ENCODE data around the gene TRIM40. TPM values are rescaled to one million over a fixed set of nuclear protein-coding genes. Genes with fewer than 3 reads are reported as not detected.

TRIM40 gene
- total RNA-seq, 1 donor from 2014 or later, result not detected

DNA sequence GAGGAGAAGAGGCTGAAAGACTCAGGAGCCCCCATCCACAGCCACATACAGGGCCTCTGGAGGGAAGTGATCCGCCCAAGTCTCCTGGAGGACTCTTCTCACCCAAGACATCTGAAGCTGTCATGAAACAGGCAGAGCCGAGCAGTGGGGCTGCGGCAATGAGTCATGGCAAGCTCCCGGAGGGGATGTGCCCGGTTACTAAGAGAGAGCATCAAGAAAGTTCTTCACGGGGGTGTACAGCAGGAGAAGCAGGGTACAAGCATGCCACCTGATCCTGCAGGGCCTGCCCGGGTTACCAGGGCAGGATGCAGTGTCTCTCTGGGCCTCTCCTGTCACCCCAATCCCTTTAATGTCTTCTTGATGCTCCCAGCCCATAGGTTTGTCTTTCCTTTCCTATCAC is 56.1 kb downstream of the TRIM40 start:
- no peak overlapping the region for H3K4me3 ChIP-seq
- no peaks in the 10 kb centered on the region for H3K27me3 ChIP-seq
- H3K9me3 ChIP-seq, result no peaks in the 10 kb centered on the region
- intact Hi-C loops (cut with DNase I), result no loop called here
- H3K4me1 ChIP-seq, result no peaks in the 10 kb centered on the region
- TF ChIP-seq POLR2A (IDR thresholded peaks at IDR 0.05) (no peak), POLR2AphosphoS5 (IDR thresholded peaks at IDR 0.05; ENCODE audit: insufficient read depth in 1 of 2, low read depth in 1 of 2) (no peak)
- TF ChIP-seq, protein P1, sequence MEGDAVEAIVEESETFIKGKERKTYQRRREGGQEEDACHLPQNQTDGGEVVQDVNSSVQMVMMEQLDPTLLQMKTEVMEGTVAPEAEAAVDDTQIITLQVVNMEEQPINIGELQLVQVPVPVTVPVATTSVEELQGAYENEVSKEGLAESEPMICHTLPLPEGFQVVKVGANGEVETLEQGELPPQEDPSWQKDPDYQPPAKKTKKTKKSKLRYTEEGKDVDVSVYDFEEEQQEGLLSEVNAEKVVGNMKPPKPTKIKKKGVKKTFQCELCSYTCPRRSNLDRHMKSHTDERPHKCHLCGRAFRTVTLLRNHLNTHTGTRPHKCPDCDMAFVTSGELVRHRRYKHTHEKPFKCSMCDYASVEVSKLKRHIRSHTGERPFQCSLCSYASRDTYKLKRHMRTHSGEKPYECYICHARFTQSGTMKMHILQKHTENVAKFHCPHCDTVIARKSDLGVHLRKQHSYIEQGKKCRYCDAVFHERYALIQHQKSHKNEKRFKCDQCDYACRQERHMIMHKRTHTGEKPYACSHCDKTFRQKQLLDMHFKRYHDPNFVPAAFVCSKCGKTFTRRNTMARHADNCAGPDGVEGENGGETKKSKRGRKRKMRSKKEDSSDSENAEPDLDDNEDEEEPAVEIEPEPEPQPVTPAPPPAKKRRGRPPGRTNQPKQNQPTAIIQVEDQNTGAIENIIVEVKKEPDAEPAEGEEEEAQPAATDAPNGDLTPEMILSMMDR (IDR thresholded peaks at IDR 0.05), result no peak
- DNase-seq (ENCODE audit: extremely low spot score in 2 of 2), result no peak
- H3K36me3 ChIP-seq, result peaks cover 0 to 70% of the 10 kb centered on the region in 2 donors
- no peak overlapping the region for H3K27ac ChIP-seq

DNA sequence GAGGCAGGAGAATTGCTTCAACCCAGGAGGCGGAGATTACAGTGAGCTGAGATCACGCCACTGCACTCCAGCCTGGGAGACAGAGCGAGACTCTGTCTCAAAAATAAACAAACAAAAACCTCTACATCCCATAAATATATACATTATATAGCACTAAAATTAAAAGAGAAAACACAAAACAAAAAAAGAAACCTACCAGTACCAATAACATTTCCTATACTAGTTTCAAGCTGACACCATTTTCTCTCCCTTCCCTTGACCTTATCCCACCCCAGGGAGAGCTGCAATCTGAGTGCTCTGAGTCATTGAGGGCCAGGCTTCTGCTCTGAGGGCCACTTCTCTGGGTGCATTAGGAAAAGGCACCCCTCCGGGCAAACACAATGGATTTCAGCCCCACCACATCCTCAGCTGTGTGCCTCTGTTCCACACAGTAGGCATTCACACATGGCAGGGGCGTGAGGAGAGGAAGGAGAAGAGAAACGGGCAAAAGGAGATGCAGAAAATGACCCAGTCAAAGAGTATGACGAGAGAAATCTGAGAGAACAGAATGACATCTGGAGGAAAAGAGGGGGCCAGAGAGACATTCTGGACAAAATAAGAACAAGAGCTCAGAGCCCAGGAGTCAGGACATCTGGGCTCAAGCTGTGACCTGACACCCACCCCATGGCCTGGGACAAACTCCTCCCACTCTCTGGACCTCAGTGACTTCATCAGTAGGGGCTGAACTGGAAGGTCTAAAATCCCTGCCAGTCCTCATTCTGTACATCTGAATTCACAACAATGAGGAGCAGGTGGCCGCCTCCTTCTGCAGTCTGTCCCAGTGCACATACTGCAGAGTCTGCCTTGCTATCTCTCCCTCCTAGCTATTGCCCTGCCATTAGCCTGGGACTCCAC is 59.1 kb downstream of the TRIM40 start:
- H3K4me1 ChIP-seq, result no peaks in the 10 kb centered on the region
- TF ChIP-seq POLR2A (IDR thresholded peaks at IDR 0.05) (no peak), POLR2AphosphoS5 (IDR thresholded peaks at IDR 0.05; ENCODE audit: insufficient read depth in 1 of 2, low read depth in 1 of 2) (no peak)
- TF ChIP-seq, protein P1 (IDR thresholded peaks at IDR 0.05), result no peak
- no peak overlapping the region for H3K27ac ChIP-seq
- intact Hi-C loops (cut with DNase I), result no loop called here
- no peaks in the 10 kb centered on the region for H3K9me3 ChIP-seq
- H3K27me3 ChIP-seq, result no peaks in the 10 kb centered on the region
- no peak overlapping the region for H3K4me3 ChIP-seq
- peaks cover 0 to 72% of the 10 kb centered on the region in 2 donors for H3K36me3 ChIP-seq
- no peak for DNase-seq (ENCODE audit: extremely low spot score in 2 of 2)

DNA sequence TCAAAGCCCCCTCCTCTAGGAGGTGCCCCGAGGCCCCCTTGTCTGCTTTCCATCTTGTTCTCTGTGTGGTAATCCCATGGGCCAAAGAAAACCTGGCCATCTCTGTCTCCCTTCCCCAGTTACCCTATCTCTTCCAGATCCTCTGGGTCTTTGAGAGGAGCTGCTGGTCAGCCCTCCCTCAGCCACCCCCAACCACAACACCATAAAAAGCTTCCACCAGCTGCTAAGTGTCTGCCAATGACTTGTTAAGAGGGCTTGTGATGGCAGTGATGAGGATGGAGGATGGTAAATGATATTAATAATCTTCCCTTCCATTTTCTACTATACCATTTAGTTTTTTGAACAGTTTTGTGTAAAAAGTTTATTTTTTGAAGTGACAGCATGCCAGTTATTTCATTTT is 60.0 kb downstream of the TRIM40 start:
- TF ChIP-seq, protein P1 (IDR thresholded peaks at IDR 0.05), result no peak
- no peak for TF ChIP-seq POLR2A (IDR thresholded peaks at IDR 0.05)
- TF ChIP-seq POLR2AphosphoS5 (IDR thresholded peaks at IDR 0.05; ENCODE audit: insufficient read depth in 1 of 2, low read depth in 1 of 2), result no peak
- H3K4me3 ChIP-seq, result no peak overlapping the region
- no peaks in the 10 kb centered on the region for H3K27me3 ChIP-seq
- no peaks in the 10 kb centered on the region for H3K9me3 ChIP-seq
- no peak overlapping the region for H3K27ac ChIP-seq
- peaks cover 0 to 72% of the 10 kb centered on the region in 2 donors for H3K36me3 ChIP-seq
- DNase-seq (ENCODE audit: extremely low spot score in 2 of 2), result no peak
- H3K4me1 ChIP-seq, result peaks cover 9% of the 10 kb centered on the region
- intact Hi-C loops (cut with DNase I), result no loop called here

DNA sequence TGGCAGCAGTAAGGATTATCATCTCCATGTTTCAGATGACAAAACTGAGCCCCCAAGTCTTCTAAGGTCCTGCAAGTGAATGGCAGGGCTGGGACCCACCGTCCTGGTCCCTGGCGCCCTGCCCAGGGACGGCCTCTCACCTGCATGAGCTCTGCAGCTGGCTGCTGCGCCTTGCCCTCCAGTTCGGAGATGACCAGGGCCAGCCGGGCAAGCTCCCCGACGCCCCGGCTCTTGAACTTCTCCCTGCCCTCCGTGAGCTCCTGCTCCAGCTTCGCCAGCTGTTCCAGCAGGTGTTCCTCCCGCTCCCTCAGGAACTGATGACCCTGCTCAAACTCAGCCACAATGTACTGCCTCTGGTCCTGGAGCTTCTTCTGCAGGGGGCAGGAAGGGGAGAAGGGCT is 60.4 kb downstream of the TRIM40 start:
- intact Hi-C loops (cut with DNase I), result no loop called here
- H3K4me3 ChIP-seq, result no peak overlapping the region
- no peaks in the 10 kb centered on the region for H3K9me3 ChIP-seq
- no peak for DNase-seq (ENCODE audit: extremely low spot score in 2 of 2)
- no peak overlapping the region for H3K27ac ChIP-seq
- peaks cover 0 to 67% of the 10 kb centered on the region in 2 donors for H3K36me3 ChIP-seq
- H3K4me1 ChIP-seq, result peaks cover 13% of the 10 kb centered on the region
- no peak for TF ChIP-seq POLR2A (IDR thresholded peaks at IDR 0.05)
- TF ChIP-seq POLR2AphosphoS5 (IDR thresholded peaks at IDR 0.05; ENCODE audit: insufficient read depth in 1 of 2, low read depth in 1 of 2), result no peak
- TF ChIP-seq, protein P1 (IDR thresholded peaks at IDR 0.05), result no peak
- H3K27me3 ChIP-seq, result no peaks in the 10 kb centered on the region

Small RNAs within 50 kb of the gene (small RNA-seq; reads per million reads assigned to genes)
- gene RF00554, result not detected

Other genes starting within 250 kb of the TRIM40 start
- gene HLA-A, start 193.6 kb upstream of the TRIM40 start, total RNA-seq, result 691 TPM
- gene POLR1H, start 74.9 kb upstream of the TRIM40 start, total RNA-seq, result 31.2 TPM
- 19.6 TPM for gene PPP1R11, start 68.9 kb upstream of the TRIM40 start, total RNA-seq
- 18.2 TPM for gene RNF39, start 60.4 kb upstream of the TRIM40 start, total RNA-seq
- not detected for gene TRIM31, start 23.1 kb upstream of the TRIM40 start, total RNA-seq
- not detected for gene TRIM10, start 25.1 kb downstream of the TRIM40 start, total RNA-seq
- gene TRIM15, start 27.4 kb downstream of the TRIM40 start, total RNA-seq, result not detected
- gene TRIM26, start 77.3 kb downstream of the TRIM40 start, total RNA-seq, result 35.4 TPM
- 10.1 TPM for gene TRIM39, start 190.8 kb downstream of the TRIM40 start, total RNA-seq
- 152 TPM for gene RPP21, start 209.0 kb downstream of the TRIM40 start, total RNA-seq

Measured in vagina (tissue), 2 donors.